Measurements from ENCODE around the gene CNDP2. TPM values are rescaled to one million over a fixed set of nuclear protein-coding genes. Genes with fewer than 3 reads are reported as not detected.

Gene CNDP2
- total and polyA plus RNA-seq, 2 of the 13 experiments (the other 11 are each of a cell fraction or from before 2014, with no cell fraction given) = 64.7 to 80.8 TPM

DNA sequence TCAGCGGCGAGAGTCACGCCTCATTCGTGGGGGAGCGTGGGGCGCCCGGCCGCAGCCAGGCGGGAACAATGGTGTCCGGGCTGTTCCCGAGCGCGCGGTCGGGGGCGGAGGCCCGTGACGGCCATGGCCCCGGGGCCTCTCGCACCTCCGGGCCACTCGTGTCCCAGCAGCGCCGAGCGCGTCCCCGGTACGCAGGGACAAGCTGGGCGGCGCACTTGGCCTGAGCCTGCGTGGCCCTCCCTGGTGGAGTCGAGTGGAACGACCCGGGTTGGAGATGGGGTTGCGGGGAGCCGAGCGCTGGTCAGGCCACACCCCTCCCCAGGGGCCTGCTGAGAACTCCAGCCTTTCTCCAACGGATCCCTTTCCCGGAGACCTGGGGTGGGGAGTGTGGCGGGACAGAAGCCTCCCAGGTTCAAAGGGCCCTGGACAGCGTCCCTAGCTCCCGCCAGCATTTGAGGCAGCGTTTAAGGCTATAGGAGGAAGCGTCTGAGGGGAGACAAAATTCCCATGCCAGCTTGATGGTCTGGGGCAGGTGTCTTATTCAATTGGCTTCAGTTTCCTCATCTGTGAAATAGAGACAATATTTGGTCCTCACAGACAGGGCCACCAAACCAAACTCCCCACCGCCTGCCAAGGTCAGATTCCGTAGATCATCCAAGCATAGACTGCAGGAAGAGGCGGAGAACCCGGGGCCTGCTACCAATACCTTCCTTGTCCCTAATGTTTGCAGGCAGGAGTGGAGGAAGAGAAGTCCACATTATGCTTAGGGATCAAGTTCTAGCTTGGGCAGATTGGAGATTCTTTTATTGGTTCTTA lies 553 bp downstream of the CNDP2 start (continued):
- TF ChIP-seq ZFX (CRISPR knock-in tag; IDR thresholded peaks at IDR 0.05; ENCODE audit: low read depth) = peak; percentile 88
- peak; percentile 55; the same call in 1 of the 2 replicates for TF ChIP-seq RAD21 (CRISPR knock-in tag; IDR thresholded peaks at IDR 0.05)
- TF ChIP-seq, protein P1, sequence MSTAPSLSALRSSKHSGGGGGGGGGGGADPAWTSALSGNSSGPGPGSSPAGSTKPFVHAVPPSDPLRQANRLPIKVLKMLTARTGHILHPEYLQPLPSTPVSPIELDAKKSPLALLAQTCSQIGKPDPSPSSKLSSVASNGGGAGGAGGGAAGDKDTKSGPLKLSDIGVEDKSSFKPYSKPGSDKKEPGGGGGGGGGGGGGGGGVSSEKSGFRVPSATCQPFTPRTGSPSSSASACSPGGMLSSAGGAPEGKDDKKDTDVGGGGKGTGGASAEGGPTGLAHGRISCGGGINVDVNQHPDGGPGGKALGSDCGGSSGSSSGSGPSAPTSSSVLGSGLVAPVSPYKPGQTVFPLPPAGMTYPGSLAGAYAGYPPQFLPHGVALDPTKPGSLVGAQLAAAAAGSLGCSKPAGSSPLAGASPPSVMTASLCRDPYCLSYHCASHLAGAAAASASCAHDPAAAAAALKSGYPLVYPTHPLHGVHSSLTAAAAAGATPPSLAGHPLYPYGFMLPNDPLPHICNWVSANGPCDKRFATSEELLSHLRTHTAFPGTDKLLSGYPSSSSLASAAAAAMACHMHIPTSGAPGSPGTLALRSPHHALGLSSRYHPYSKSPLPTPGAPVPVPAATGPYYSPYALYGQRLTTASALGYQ (CRISPR knock-in tag; IDR thresholded peaks at IDR 0.05) = no peak
- no peak for TF ChIP-seq ZNF367 (CRISPR knock-in tag; IDR thresholded peaks at IDR 0.05; ENCODE audit: borderline replicate concordance)
- no peak for TF ChIP-seq NFE2L1 (CRISPR knock-in tag; IDR thresholded peaks at IDR 0.05; ENCODE audit: borderline replicate concordance)
- TF ChIP-seq, protein P2, sequence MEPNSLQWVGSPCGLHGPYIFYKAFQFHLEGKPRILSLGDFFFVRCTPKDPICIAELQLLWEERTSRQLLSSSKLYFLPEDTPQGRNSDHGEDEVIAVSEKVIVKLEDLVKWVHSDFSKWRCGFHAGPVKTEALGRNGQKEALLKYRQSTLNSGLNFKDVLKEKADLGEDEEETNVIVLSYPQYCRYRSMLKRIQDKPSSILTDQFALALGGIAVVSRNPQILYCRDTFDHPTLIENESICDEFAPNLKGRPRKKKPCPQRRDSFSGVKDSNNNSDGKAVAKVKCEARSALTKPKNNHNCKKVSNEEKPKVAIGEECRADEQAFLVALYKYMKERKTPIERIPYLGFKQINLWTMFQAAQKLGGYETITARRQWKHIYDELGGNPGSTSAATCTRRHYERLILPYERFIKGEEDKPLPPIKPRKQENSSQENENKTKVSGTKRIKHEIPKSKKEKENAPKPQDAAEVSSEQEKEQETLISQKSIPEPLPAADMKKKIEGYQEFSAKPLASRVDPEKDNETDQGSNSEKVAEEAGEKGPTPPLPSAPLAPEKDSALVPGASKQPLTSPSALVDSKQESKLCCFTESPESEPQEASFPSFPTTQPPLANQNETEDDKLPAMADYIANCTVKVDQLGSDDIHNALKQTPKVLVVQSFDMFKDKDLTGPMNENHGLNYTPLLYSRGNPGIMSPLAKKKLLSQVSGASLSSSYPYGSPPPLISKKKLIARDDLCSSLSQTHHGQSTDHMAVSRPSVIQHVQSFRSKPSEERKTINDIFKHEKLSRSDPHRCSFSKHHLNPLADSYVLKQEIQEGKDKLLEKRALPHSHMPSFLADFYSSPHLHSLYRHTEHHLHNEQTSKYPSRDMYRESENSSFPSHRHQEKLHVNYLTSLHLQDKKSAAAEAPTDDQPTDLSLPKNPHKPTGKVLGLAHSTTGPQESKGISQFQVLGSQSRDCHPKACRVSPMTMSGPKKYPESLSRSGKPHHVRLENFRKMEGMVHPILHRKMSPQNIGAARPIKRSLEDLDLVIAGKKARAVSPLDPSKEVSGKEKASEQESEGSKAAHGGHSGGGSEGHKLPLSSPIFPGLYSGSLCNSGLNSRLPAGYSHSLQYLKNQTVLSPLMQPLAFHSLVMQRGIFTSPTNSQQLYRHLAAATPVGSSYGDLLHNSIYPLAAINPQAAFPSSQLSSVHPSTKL (CRISPR knock-in tag; IDR thresholded peaks at IDR 0.05) = no peak; the same call in 1 of the 2 replicates
- TF ChIP-seq, protein P3, sequence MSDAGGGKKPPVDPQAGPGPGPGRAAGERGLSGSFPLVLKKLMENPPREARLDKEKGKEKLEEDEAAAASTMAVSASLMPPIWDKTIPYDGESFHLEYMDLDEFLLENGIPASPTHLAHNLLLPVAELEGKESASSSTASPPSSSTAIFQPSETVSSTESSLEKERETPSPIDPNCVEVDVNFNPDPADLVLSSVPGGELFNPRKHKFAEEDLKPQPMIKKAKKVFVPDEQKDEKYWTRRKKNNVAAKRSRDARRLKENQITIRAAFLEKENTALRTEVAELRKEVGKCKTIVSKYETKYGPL (CRISPR knock-in tag; IDR thresholded peaks at IDR 0.05) = no peak
- TF ChIP-seq, protein P4, sequence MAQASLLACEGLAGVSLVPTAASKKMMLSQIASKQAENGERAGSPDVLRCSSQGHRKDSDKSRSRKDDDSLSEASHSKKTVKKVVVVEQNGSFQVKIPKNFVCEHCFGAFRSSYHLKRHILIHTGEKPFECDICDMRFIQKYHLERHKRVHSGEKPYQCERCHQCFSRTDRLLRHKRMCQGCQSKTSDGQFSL (CRISPR knock-in tag; IDR thresholded peaks at IDR 0.05) = no peak
- no peak for TF ChIP-seq TBL1XR1 (IDR thresholded peaks at IDR 0.05; ENCODE audit: borderline replicate concordance, low read length, partially characterized antibody)
- TF ChIP-seq RFXAP (CRISPR knock-in tag; IDR thresholded peaks at IDR 0.05; ENCODE audit: borderline replicate concordance) = no peak
- TF ChIP-seq HOXA7 (CRISPR knock-in tag; IDR thresholded peaks at IDR 0.05) = no peak
- no peak for TF ChIP-seq FOXJ3 (CRISPR knock-in tag; IDR thresholded peaks at IDR 0.05; ENCODE audit: borderline replicate concordance)
- TF ChIP-seq ZNF788 (CRISPR knock-in tag; IDR thresholded peaks at IDR 0.05; ENCODE audit: borderline replicate concordance) = no peak
- TF ChIP-seq ZSCAN12 (CRISPR knock-in tag; IDR thresholded peaks at IDR 0.05) = no peak
- TF ChIP-seq ZFP62 (CRISPR knock-in tag; IDR thresholded peaks at IDR 0.05) = no peak
- TF ChIP-seq KDM6A (CRISPR knock-in tag; IDR thresholded peaks at IDR 0.05; ENCODE audit: low read depth) = no peak
- peak; percentile 14 to 62; a peak in 2 of 4 replicates for TF ChIP-seq POLR2A (IDR thresholded peaks at IDR 0.05; ENCODE audit: insufficient read depth in 1 of 2, low read depth in 2 of 2, low read length in 2 of 2)
- no peak for TF ChIP-seq STAT5B (CRISPR knock-in tag; IDR thresholded peaks at IDR 0.05)
- TF ChIP-seq, protein P5, sequence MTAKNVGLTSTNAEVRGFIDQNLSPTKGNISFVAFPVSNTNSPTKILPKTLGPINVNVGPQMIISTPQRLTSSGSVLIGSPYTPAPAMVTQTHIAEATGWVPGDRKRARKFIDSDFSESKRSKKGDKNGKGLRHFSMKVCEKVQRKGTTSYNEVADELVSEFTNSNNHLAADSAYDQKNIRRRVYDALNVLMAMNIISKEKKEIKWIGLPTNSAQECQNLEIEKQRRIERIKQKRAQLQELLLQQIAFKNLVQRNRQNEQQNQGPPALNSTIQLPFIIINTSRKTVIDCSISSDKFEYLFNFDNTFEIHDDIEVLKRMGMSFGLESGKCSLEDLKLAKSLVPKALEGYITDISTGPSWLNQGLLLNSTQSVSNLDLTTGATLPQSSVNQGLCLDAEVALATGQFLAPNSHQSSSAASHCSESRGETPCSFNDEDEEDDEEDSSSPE (CRISPR knock-in tag; IDR thresholded peaks at IDR 0.05) = no peak; the same call in 1 of the 2 replicates

Measured in HepG2 (cell line).